HG03060 (cell line): ENCODE results near the gene DDX42.
A peak's percentile ranks its signal among the peaks of the same experiment; 100 is the strongest.

Experiments
- ATAC-seq: cut with Tn5 transposase; IDR thresholded peaks from one replicate; pipeline ENCODE4 v1.9.1; 2021; ENCODE audit warnings: low read depth, moderate number of reproducible peaks; ENCODE audit not compliant: unreplicated experiment

DDX42 gene, protein sequence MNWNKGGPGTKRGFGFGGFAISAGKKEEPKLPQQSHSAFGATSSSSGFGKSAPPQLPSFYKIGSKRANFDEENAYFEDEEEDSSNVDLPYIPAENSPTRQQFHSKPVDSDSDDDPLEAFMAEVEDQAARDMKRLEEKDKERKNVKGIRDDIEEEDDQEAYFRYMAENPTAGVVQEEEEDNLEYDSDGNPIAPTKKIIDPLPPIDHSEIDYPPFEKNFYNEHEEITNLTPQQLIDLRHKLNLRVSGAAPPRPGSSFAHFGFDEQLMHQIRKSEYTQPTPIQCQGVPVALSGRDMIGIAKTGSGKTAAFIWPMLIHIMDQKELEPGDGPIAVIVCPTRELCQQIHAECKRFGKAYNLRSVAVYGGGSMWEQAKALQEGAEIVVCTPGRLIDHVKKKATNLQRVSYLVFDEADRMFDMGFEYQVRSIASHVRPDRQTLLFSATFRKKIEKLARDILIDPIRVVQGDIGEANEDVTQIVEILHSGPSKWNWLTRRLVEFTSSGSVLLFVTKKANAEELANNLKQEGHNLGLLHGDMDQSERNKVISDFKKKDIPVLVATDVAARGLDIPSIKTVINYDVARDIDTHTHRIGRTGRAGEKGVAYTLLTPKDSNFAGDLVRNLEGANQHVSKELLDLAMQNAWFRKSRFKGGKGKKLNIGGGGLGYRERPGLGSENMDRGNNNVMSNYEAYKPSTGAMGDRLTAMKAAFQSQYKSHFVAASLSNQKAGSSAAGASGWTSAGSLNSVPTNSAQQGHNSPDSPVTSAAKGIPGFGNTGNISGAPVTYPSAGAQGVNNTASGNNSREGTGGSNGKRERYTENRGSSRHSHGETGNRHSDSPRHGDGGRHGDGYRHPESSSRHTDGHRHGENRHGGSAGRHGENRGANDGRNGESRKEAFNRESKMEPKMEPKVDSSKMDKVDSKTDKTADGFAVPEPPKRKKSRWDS

DNA sequence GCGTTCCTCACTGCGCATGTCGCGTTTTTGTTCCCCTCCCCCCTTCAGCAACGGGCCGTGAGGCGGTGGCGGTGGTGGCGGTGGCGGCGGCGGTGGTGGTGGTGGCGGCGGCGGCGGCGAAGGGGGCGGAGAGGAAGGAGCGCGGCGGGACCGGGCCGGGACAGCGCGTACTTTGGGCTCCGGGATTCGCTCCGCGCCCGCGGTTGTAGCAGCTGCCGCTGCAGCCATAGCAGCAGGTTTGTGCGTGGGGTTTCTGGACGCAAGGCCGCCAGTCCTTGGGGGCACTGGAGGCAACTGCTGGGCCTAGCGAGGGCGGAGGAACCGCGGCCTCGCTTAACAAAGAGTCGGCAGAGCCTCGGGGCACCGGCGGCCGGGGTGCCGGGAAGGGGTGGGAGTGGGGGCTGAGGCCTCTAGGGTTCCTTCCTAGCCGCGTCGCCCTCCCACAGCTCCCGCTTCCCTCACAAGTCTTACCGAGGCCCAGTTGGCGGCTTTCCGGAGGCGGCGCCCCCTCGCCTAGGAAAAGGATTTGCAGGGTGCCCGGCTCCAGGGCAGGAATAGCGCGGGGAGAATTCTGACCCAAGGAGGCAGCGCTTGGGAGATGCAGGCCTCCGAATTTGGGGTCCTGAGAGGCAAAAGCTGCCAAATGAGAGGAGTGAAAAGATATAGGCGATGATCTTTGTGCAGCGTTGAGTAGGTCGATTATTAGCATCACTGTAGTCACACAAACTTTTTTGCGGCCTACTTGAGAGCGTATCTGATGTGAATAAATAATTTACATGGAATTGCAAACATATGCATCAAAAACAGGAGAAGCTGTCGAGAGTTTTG is at the start of gene DDX42:
DDX42 (plus strand) TSS at position 30 of the 828 bp plus-strand sequence. CDS start 12,880 bp downstream, outside the sequence.
- no peak for ATAC-seq

DNA sequence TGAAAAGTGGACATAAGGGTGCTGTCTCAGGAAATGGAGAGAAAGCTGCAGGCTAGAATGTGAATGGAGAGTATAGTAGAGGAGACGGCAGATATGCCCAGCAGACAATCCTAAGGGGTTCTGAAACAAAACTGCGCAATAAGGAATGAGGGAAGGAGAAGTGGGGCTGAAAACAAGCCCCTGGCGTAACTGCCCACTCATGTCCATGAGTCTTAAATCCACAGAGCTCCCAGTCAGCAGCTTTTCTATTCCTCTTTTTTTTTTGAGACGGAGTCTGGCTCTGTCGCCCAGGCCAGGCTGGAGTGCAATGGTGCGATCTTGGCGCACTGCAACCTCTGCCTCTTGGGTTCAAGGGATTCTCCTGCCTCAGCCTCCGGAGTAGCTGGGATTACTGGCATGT is 38.3 kb upstream of the DDX42 start:
- ATAC-seq = no peak

DNA sequence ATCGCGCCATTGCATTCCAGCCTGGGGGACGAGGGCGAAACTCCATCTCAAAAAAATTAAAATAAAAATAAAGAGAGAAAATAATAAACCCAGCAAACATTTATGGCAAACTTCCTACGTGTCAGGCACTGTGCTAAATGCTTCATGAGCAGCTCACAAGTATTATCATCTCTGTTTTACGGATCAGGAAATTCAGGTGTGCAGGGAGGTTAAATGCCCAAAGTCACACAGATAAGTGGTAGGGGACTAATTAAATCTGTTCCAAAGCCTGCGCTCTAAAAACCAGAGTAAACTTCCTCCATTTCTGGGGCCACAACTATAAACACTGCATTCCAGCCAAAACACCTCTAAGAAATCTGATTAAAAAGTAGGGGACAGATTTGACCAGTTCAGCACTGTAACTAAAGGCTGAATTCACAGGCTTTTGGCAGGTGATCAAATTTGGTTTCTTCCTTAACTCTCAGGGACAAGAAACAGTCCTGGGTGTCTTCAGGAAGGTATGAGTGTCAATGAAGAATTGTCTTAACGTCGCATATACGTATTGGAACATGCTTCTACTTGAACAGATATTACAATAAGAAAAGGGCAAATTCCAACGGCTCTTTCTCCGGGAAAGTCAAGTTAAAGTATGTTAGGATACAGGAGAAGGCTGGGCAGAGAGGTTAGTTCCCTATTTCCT is 33.4 kb upstream of the DDX42 start:
- no peak for ATAC-seq

DNA sequence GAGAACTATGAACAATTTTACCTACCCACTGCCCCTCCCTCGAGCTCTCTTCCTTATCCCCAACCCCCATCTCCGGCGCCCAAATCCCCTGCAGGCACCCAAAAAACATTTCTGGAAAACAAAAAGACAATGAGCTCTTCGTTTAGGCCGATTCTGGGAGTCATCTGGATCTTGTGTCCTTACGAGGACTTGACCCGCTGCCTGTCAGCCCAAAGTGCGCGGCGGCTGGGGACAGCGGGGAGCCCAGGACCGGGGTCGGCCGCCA is 32.9 kb upstream of the DDX42 start:
- no peak for ATAC-seq

DNA sequence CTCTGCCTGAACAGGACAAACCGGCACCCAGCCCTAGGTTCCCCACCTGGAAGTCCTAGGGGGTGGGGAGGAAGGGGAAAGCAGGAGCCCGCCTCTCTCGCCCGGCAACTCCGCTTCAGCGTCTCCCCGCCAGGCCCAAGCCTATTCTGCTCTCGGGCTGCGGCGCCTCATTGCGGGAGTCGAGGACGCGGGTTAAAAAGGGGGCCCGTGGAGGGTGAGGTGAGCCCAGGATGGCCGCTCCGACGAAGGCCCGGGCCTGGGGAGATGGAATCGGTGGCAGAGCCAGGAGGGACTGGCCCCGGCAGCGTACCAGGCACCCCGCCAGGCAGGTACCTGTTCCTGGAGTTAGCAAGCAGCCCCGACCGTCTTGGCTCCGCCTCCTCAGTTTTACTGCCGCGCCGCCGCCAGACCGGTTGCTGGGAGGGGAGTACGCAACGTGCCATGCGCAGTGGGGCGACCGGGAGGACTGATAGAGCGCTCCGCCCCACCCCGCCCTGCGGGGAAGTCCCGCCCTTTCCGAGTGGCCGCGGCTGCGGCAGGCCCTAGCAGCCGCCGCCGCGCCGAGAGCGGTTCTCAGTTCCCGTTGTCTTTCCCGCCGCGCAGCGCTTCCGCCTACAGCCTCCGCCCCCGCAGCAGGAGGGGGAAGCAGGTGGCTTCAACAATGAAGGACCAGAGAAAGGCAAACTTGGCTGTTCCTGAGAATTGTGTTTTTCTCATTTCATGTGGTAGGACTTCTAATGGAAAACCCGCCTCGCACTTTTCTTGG is 32.4 kb upstream of the DDX42 start, which contains the start of gene STRADA:
STRADA (minus strand) TSS at position 392 of the 766 bp plus-strand sequence. CDS start 13,430 bp downstream, outside the sequence.
- peak; percentile 79 for ATAC-seq

DNA sequence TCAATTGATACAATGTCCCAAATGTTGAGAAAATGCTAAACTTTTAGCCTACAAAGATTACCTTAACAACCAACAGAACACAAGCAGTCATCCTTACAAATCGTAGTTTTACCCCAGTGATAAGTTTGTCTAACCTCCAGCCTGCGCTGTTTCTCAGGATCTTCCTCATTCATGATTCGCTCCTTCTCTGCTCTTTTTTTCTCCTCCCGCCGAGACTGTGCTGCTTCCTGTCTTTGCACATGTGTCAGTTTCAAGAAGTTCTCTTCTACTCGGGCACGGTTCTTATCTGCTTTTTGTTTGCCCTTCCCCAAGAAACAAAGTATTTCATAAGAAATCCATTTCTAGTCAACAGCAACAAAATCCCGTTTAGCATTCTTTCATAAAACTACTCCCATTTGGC is 22.2 kb upstream of the DDX42 start:
- ATAC-seq = no peak

DNA sequence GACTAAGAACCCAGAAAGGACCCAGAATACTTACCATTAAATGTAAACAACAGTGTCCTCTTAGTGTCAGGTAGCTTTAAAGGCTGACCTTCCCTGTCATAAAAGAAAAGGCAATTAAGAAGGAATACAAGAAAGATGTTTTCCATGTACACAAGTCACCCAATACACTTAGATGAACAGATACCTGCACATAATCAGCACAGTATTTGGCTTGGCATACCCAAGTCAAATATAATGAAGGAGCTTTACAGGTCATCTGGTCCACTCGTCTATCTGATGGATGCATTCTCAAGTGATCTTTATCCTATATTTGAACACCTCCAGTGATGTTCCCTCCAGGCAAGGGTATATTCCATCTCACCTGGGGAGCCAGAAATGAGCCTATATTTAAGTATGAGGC is 21.3 kb upstream of the DDX42 start:
- no peak for ATAC-seq

DNA sequence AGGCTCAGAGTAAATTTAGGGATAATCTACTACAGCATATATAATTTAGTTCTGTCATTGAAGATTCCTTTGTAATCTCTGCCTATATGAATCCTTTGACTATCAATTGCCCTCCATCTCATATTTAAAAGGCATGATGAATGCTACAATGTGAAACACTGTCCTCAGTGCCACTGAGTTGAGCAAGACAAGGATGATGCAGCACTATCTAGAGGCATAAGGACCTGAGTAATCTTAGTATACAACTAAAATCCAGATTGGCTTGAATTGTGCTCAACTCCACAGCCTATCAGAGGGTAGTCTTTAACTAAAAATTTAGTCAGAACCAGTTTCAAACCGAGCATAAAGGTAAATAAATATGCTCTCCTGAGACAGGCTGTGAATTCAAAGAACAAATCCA is 20.8 kb upstream of the DDX42 start:
- no peak for ATAC-seq

DNA sequence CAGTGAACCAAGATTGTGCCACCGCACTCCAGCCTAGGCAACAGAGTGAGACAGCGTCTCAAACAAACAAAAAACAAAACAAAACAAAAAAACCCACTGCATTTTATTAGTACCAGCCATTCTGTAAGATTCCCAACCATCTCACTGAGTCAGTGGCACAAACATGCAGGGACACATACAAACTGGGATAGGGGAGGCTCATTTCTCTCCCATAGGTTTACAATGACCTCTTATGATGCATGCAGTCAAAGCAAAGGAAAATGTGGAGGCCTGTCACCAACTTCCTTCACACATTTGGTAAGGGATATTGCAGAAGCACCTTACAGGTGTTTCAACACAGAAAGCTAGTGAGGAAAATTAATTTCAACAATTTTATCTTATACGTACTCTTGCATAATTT is 19.9 kb upstream of the DDX42 start:
- ATAC-seq = no peak

DNA sequence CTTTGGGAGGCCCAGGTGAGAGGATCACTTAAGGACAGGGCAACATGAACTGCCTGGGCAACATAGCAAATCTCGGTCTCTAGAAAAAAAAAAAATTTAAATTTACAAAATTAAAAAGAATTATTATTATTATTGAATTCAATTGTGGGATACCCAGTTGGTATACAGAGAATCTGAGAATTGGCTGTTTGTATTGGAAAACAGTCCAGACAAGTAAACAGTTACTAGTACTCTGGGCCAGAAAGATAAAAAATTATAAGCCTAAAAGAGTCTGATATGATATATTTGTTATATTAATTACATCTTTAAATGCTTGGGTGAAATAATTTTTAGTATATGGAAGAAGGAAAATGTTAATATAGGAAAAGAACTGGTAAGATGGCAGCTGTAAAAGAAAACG is 15.5 kb upstream of the DDX42 start:
- no peak for ATAC-seq

DNA sequence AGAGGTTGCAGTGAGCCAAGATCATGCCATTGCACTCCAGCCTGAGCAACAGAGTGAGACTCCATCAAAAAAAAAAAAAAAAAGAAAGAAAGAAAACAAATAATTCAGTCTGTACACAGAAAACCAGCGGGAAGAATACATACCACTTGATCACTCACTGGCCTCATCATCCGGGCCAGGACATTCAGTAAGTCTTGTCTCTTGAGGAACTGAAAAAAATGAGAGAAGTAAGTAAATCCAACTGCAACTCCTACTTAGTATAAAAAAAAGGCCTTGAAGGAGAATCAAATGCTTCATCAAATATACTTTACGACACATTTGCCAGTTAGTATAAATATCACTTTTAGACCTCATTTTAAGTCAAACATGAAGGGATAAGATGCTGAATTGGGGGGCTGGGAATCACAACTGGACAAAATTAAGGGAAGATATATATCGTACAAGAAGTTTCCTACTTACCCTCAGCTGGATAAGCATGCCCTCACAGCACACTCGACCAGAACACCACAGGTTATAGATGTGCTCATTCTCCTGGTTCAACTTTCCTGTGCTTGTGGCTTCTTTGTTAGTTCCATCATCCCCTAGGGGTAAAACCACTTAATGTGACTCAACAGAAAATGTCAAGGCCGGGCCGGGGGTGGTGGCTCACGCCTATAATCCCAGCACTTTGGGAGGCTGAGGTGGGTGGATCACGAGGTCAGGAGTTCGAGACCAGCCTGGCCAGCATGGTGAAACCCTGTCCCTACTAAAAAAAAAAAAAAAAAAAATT is 13.0 kb upstream of the DDX42 start:
- ATAC-seq = no peak

DNA sequence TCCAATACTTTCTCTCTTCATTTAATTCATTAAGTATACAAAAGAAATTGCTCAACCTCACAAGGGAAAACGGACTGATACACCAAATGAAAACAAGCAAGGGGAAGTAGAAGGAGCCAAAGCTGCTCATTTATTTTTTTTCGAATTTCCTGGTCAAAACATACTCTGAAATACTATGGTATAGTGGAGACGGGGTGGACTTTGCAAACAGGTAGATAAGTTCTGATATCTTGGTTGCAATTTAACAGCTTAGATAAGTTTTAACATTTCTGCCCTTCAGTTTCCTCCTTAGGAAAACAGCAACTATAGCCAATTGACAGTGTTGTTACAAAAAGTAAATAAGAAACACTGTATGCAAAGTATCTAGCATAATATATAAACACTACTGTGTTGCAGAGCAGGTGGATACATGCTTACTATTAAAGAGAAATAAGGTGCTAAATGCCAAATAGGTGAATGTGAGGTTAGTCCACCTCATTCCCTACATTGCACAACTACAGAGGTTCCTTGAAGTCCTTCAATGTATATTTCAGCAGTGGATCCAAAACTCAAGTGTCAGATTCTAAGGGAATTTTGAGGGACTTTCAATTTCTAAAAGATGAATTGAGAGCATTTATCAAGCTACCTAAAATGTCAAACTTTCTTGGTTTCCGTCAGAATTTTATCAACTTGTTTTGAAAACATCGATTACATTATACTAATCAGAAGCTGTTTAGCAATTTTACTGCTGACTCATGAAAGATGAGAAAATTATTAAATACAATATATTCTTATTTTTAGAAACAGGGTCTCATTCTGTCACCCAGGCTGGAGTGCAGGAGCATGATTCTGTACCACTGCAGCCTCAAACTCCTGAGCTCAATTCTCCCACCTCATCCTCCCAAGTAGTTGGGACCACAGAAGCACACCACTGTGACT is 11.6 kb upstream of the DDX42 start:
- no peak for ATAC-seq

DNA sequence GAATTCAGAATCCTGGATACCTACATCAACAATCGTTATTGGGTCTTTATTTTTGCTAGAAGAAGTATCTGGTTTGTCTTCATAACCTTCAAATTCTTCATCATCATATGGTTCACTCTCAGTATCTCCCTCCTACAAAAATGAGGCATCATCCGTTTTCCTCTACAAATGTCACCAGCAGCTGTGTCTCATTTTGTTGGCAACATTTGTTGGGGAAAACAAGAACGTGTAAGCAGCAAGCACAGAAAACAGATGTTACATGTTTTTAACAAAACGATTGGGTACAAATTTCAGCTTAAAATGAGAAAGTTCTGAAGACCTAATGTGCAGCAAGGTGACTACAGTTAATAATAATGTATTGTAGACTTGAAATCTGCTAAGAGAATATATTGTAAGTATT is 9.3 kb upstream of the DDX42 start:
- no peak for ATAC-seq

DNA sequence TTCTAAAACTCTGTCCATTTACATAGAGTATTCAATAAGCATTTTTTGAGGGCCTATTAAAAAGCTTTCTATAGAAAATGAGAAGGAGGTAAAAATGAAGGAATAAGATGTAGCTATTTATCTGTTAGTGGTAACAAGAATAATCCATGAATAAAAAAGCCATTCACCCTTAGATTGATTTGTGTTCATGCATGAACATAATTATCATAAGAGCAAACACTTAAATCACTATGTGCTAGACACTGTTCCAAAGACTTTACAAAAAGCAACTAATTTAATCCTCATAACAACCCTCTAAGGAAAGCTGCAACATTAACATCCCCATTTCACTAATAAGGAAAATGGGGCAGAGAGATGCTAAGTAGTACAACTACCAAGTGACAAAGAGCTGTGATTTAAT is 7.2 kb upstream of the DDX42 start:
- no peak for ATAC-seq

DNA sequence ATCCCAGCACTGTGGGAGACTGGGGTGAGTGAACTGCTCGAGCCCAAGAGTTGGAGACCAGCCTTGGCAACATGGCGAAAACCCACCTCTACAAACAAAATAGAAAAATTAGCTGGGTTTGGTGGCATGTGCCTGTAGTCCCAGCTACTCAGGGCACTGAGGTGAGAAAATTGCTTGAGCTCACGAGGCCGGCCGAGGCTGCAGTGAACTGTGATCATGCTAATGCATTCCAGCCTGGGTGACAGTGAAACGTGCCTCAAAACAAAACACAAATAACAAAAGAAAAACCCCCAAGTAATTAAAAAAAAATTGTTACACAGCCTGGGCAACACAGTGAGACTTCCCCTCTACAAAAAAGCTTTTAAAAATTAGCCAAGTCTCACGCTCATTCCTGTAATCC is 5.5 kb upstream of the DDX42 start:
- ATAC-seq = no peak

DNA sequence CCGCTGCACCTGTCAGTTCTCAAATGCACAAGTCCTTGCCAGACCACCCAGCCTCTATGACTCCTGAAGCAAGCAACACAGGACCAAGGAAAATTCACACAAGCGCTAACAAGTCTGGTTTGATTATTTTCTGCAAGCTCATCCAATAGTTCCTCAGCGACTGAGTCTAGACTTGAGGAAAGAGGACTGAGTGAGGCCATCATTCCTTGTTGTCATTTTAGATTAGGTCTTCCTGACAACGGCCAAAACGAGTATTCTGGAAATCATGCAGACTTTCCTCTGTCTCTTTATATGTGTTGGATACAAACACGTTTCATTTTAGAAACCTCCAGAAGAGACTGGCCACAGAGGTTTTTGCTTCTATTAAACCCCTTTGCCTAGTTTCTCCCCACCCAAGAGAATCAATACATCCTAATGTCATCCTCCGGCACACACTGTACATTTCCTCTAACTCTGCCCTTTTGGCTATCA is 1.1 kb upstream of the DDX42 start:
- no peak for ATAC-seq

DNA sequence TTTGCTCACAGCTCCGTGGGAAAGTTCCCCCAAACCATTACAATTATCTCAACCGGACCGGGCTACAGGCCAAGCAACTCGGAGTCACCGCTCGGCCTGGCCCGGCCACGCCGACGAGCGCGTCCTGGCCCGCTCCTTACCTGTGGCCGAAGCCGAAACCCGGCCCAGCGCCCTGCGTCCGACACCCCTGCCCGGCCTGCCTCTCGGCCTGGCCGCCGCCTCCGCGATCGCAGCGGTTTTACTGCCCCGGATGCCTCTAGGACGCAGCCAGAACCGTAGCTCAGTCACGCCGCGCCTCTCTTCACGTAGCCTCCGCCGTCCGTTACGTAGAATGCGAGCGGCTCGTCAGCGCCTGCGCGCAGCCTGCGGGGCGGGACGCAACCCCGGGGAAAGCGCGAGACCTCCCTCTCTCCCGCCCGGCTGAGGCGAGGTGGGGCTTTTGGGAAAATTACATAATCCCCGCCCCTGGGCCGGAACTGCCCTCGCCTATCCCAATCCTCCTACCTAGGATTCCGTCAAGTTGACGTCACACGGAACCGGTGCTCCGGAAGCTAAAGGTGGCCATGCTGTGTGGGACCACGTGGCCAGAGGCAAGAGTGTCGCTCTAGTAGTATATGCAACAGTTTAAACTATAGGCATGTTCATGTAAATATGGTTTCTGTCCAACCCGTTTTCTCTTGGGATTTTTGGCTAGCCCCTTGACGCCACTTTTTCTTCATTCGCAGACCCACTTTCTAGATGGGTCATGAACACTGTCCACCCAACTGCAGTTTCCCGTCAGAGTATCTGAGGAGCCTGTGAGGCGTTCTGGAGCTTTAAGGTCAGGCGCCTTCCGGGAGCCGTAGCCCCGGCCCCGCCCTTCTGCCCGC is 464 bp upstream of the DDX42 start, which contains the start of gene CCDC47:
CCDC47 (minus strand) TSS at position 326 of the 869 bp plus-strand sequence. CDS start 7,422 bp downstream, outside the sequence.
- ATAC-seq = peak; percentile 79
